Cardiac fibroblast (primary cell): ENCODE results near the gene NPAS3.

ENCODE experiments used
- DNase-seq, 2 donors: peaks; one replicate each; pipeline versions ENCODE4 v3.0.0 to v3.0.0-alpha.2; 2010; ENCODE audit warnings: low read depth in 2 of 2
- H3K4me3 ChIP-seq, 2 donors: replicated peaks in 1 of 2; 1 replicate in 1 of 2; 2 replicates in 1 of 2; pipeline ENCODE4 v1.5.1; 2011; ENCODE audit warnings: low read depth in 2 of 2, low read length in 2 of 2, mild to moderate bottlenecking in 2 of 2, moderate library complexity in 1 of 2
- TF ChIP-seq, protein P1 (sequence below): IDR thresholded peaks from one replicate; pipeline ENCODE4 v1.5.1; 2011; ENCODE audit warnings: low read depth, mild to moderate bottlenecking, low read length, inconsistent platforms

The NPAS3 gene

DNA sequence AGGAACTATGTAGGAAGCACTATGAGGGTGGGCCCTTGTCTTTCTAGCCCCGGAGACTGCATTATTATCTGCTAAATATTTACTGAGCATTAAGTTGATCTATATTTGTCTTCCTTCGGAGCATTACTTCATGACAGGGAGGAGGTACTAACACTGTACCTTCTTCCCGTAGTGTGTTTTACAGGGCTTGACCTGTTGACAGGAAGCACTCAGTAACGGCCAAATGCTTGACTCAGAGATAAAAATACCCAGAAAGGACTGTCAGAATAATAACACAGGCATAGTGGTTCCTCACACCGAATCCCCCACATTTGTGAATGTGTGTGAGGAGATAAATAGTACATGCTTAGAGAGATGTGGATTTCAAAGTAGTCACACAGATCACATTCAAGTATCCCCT, 545.6 kb downstream of the NPAS3 start:
- DNase-seq = peak; percentile 24 to 36
- no peak overlapping the region for H3K4me3 ChIP-seq
- TF ChIP-seq, protein P1, sequence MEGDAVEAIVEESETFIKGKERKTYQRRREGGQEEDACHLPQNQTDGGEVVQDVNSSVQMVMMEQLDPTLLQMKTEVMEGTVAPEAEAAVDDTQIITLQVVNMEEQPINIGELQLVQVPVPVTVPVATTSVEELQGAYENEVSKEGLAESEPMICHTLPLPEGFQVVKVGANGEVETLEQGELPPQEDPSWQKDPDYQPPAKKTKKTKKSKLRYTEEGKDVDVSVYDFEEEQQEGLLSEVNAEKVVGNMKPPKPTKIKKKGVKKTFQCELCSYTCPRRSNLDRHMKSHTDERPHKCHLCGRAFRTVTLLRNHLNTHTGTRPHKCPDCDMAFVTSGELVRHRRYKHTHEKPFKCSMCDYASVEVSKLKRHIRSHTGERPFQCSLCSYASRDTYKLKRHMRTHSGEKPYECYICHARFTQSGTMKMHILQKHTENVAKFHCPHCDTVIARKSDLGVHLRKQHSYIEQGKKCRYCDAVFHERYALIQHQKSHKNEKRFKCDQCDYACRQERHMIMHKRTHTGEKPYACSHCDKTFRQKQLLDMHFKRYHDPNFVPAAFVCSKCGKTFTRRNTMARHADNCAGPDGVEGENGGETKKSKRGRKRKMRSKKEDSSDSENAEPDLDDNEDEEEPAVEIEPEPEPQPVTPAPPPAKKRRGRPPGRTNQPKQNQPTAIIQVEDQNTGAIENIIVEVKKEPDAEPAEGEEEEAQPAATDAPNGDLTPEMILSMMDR = no peak

GRCh38 chr14:33486332-33486890, 547.7 kb downstream of the NPAS3 start:
- no peak overlapping the region for H3K4me3 ChIP-seq
- DNase-seq = no peak
- TF ChIP-seq, protein P1 = no peak

- H3K4me3 ChIP-seq = no peak overlapping the region
- no peak for DNase-seq
- TF ChIP-seq, protein P1 = no peak
Observed at GRCh38 chr14:33488582-33488981, 549.9 kb downstream of the NPAS3 start.

DNA sequence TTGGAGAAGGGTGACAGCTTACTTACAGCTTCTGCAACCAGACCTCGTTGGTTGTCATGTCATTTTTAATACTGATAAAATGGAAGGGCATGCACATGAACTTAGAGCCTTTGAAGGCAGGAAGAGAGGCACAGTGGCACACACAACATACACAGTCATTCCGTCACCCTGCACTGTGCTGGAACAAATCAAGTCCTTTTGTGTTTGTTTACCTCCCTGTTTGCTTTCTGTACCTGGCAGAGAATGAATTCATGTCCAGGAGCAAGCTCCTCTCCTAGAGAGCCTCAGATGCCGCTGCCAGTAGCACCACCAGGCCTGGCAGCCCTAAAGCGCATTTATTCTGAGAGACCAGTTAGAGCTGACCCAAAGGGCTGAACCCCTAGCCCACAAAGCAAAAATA, 551.9 kb downstream of the NPAS3 start:
- DNase-seq = no peak
- TF ChIP-seq, protein P1 = no peak
- H3K4me3 ChIP-seq = no peak overlapping the region

- no peak for DNase-seq
- TF ChIP-seq, protein P1 = no peak
- no peak overlapping the region for H3K4me3 ChIP-seq
Observed at GRCh38 chr14:33491112-33491511, 552.4 kb downstream of the NPAS3 start.

GRCh38 chr14:33492491-33492890, 553.8 kb downstream of the NPAS3 start:
- no peak for DNase-seq
- TF ChIP-seq, protein P1 = no peak
- no peak overlapping the region for H3K4me3 ChIP-seq

DNA sequence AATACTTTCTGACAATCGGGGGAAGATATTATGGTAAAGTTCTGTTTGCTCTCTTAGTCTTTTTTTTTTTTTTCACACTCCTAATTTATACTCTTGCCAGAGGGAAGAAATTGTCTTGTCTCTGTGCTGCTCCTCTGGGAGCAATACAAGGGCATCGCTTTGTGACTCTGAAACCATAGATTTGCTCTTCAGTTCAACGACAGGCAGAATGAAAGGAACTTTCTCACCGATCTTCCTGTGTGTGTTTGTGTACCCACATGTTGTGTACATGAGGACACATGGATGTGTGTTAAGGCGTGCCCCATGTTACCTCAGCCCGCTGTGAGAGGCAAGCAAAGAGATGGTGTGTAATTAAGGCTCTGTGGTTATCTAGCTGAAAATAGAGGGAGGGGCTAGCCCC, 554.6 kb downstream of the NPAS3 start:
- DNase-seq = no peak
- H3K4me3 ChIP-seq = no peak overlapping the region
- TF ChIP-seq, protein P1 = no peak
